Esophagus squamous epithelium (tissue), 5 donors: ENCODE measurements around the gene TSC22D1. TPM values are rescaled to one million over a fixed set of nuclear protein-coding genes. Genes with fewer than 3 reads are reported as not detected.

Experiments
- DNase-seq: peaks from one replicate; lab custom pipeline; 2025; lab: John Stamatoyannopoulos, UW
- H3K27ac ChIP-seq, 4 donors: fragments of 200-600 bp; sonication (generic); one replicate each; pipeline ENCODE4 v1.5.1; 2016 to 2019; ENCODE audit warnings: mild to moderate bottlenecking in 1 of 4
- H3K27me3 ChIP-seq, 4 donors: fragments of 200-600 bp; sonication (generic); 1 replicate in 3 of 4; 2 replicates in 1 of 4; pipeline versions ENCODE4 v1.5.1 to v1.6.0; 2017 to 2021; ENCODE audit warnings: antibody characterized with exemption in 1 of 4
- H3K36me3 ChIP-seq, 3 donors: fragments of 200-600 bp; sonication (generic); one replicate each; pipeline ENCODE4 v1.5.1; 2016 to 2019
- H3K4me1 ChIP-seq, 3 donors: fragments of 200-600 bp; sonication (generic); one replicate each; pipeline ENCODE4 v1.5.1; 2017 to 2019
- H3K4me3 ChIP-seq, 4 donors: fragments of 200-600 bp; sonication (generic); 1 replicate in 3 of 4; 2 replicates in 1 of 4; pipeline ENCODE4 v1.5.1; 2016 to 2019; ENCODE audit warnings: mild to moderate bottlenecking in 2 of 4, moderate library complexity in 1 of 4
- H3K9me3 ChIP-seq, 3 donors: fragments of 200-600 bp; sonication (generic); one replicate each; pipeline ENCODE4 v1.5.1; 2016 to 2019
- POLR2A ChIP-seq, 4 donors: fragments of 450-650 bp; IDR thresholded peaks; one replicate each; pipeline ENCODE4 v1.6.1; 2017; ENCODE audit warnings: antibody characterized with exemption in 4 of 4, mild to moderate bottlenecking in 4 of 4, moderate library complexity in 3 of 4
- WGBS, 2 donors: methylation state at CpG; one replicate each; pipeline ENCODE4 v1.1.5; 2018; 5-methylcytosine and 5-hydroxymethylcytosine counted together
- intact Hi-C: fragments of 100-400 bp; cut with DNase I; formaldehyde crosslinking; loops from one replicate; pipeline ENCODE4 v1.15.0; 2022
- total RNA-seq, 4 donors: library from RNA; depleted of rRNA; stranded (reverse); fragments of >200 nt; gene quantifications; one replicate each; pipeline ENCODE4 v1.1.0, GENCODE V29; 2016
- TF ChIP-seq, protein P1 (sequence below), 6 experiments: fragments of 450-650 bp in 4 of 6; fragments of 200-600 bp in 2 of 6; sonication (generic) in 2 of 6; IDR thresholded peaks; one replicate each; pipeline ENCODE4 v1.5.1; 2016 to 2019; ENCODE audit warnings: antibody characterized with exemption in 6 of 6, mild to moderate bottlenecking in 4 of 6, moderate library complexity in 4 of 6
- donor health status: DM: yes; HTN: yes; CAD: no.

The TSC22D1 gene
- total RNA-seq, 4 donors from 2014 or later: 18.8 to 103 (median 35.1) TPM

- Histone ChIP-seq H3K4me3 (no peak overlapping the region), H3K27ac (no peak overlapping the region), H3K27me3 (no peaks in the 10 kb centered on the region), H3K36me3 (peaks cover 0 to 23% (median 5%) of the 10 kb centered on the region in 3 donors), H3K4me1 (peaks cover 3 to 33% (median 5%) of the 10 kb centered on the region in 3 donors), H3K9me3 (no peaks in the 10 kb centered on the region)
- DNase-seq: no peak
- WGBS, 2 donors: 84 to 94% methylated on average over 3 of the region's 4 CpGs
- intact Hi-C loops: no loop called here
- no peak for TF ChIP-seq POLR2A (IDR thresholded peaks at IDR 0.05)
- TF ChIP-seq, protein P1, sequence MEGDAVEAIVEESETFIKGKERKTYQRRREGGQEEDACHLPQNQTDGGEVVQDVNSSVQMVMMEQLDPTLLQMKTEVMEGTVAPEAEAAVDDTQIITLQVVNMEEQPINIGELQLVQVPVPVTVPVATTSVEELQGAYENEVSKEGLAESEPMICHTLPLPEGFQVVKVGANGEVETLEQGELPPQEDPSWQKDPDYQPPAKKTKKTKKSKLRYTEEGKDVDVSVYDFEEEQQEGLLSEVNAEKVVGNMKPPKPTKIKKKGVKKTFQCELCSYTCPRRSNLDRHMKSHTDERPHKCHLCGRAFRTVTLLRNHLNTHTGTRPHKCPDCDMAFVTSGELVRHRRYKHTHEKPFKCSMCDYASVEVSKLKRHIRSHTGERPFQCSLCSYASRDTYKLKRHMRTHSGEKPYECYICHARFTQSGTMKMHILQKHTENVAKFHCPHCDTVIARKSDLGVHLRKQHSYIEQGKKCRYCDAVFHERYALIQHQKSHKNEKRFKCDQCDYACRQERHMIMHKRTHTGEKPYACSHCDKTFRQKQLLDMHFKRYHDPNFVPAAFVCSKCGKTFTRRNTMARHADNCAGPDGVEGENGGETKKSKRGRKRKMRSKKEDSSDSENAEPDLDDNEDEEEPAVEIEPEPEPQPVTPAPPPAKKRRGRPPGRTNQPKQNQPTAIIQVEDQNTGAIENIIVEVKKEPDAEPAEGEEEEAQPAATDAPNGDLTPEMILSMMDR (IDR thresholded peaks at IDR 0.05): no peak
These were observed 145.0 kb downstream of the TSC22D1 start for GRCh38 chr13:44431150-44431549.

DNA sequence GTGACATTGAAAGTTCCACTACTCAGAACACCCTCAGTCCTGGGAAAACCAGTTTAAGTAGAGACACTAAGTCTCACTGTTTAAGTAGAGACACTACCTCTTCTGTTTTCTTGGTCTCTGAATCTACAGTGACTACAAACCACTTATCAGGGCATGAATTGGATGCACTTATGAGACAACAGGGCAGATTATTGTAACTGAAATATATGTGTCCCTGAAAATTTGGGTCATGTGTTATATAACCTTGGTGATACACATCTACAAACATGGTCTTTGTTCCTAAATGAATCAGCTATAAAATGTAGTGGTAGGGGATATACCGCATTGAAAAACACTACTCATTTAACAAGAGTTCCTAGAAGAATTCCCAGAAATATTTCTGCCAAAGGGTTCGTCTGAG, 146.8 kb downstream of the TSC22D1 start:
- Histone ChIP-seq H3K9me3 (no peaks in the 10 kb centered on the region), H3K4me3 (no peak overlapping the region), H3K4me1 (peaks cover 0 to 21% (median 3%) of the 10 kb centered on the region in 3 donors), H3K27me3 (no peaks in the 10 kb centered on the region), H3K27ac (no peak overlapping the region), H3K36me3 (peaks cover 0 to 19% (median 2%) of the 10 kb centered on the region in 3 donors)
- intact Hi-C loops: loop anchor here (10.0 kb wide), 1 partner anchor 375 kb away; no protein-coding TSS in a partner anchor
- DNase-seq: no peak
- 72 to 75% methylated on average over 2 of the region's 2 CpGs for WGBS, 2 donors
- TF ChIP-seq POLR2A (IDR thresholded peaks at IDR 0.05): no peak
- TF ChIP-seq, protein P1 (IDR thresholded peaks at IDR 0.05): no peak

- Histone ChIP-seq H3K27ac (no peak overlapping the region), H3K27me3 (no peaks in the 10 kb centered on the region), H3K4me1 (no peaks in the 10 kb centered on the region), H3K4me3 (no peak overlapping the region), H3K9me3 (no peaks in the 10 kb centered on the region), H3K36me3 (no peaks in the 10 kb centered on the region)
- intact Hi-C loops: loop anchor here (10.0 kb wide), 1 partner anchor 372 kb away; no protein-coding TSS in a partner anchor
- WGBS, 2 donors: 65 to 81% methylated on average over 3 of the region's 3 CpGs
- no peak for DNase-seq
- TF ChIP-seq, protein P1 (IDR thresholded peaks at IDR 0.05): no peak
- TF ChIP-seq POLR2A (IDR thresholded peaks at IDR 0.05): no peak
These were observed 149.7 kb downstream of the TSC22D1 start for GRCh38 chr13:44426461-44426860.

GRCh38 chr13:44425815-44426078, 150.4 kb downstream of the TSC22D1 start:
- DNase-seq: no peak
- Histone ChIP-seq H3K9me3 (no peaks in the 10 kb centered on the region), H3K27ac (no peak overlapping the region), H3K4me1 (no peaks in the 10 kb centered on the region), H3K36me3 (no peaks in the 10 kb centered on the region), H3K27me3 (no peaks in the 10 kb centered on the region), H3K4me3 (no peak overlapping the region)
- WGBS, 2 donors: 80 to 94% methylated on average over 2 of the region's 2 CpGs
- intact Hi-C loops: loop anchor here (10.0 kb wide), 1 partner anchor 371 kb away; no protein-coding TSS in a partner anchor
- no peak for TF ChIP-seq POLR2A (IDR thresholded peaks at IDR 0.05)
- TF ChIP-seq, protein P1 (IDR thresholded peaks at IDR 0.05): no peak

- intact Hi-C loops: loop anchor here (10.0 kb wide), 1 partner anchor 370 kb away; no protein-coding TSS in a partner anchor
- H3K36me3 ChIP-seq: no peaks in the 10 kb centered on the region
- DNase-seq: no peak
- no peak overlapping the region for H3K27ac ChIP-seq
- 59% methylated on average over 7 to 8 of the region's 9 CpGs for WGBS, 2 donors
- H3K4me1 ChIP-seq: no peaks in the 10 kb centered on the region
- no peak overlapping the region for H3K4me3 ChIP-seq
- TF ChIP-seq POLR2A (IDR thresholded peaks at IDR 0.05): no peak
- H3K9me3 ChIP-seq: no peaks in the 10 kb centered on the region
- H3K27me3 ChIP-seq: no peaks in the 10 kb centered on the region
These were observed 150.9 kb downstream of the TSC22D1 start for GRCh38 chr13:44425041-44425814.
